Measurements from ENCODE around the gene ERBB2. TPM values are rescaled to one million over a fixed set of nuclear protein-coding genes. Genes with fewer than 3 reads are reported as not detected.
A peak's percentile ranks its signal among the peaks of the same experiment; 100 is the strongest.

Gene ERBB2
- total and polyA plus RNA-seq, 2 of the 13 experiments (the other 11 are each of a cell fraction or from before 2014, with no cell fraction given) = 57.7 to 64.1 TPM

DNA sequence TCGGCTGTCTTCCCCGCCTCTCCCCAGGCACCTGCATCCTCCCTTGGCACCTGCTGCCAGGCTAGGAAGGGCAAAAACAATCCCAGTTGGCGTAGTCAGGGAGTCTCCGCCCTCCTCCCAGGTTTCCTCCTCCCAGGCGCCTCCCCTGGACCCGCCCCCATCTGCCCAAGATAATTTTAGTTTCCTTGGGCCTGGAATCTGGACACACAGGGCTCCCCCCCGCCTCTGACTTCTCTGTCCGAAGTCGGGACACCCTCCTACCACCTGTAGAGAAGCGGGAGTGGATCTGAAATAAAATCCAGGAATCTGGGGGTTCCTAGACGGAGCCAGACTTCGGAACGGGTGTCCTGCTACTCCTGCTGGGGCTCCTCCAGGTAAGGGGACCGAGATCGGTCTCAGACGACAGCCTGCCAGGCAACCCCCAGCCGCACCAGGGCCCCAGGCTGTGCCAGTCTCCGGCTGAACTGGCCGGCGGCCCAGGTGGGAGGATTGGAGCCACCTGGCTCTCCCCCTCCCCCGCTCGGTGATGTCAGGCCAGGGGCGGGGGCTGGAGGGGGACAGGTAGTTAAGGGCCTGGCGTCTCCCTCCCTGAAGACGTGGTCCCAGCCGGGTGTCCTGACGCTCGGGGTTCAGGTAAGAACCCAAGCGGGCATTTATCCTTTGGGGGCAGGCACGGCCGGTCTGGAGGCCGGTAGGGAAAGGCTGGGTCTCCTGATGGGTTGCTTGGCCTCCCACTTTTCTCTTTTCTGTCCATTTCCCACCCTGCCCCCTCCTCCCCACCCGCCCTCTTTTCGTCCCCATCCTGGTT, 38.1 kb downstream of the ERBB2 start, which contains the start of gene GRB7 (continued):
- no peak for TF ChIP-seq MATR3 (CRISPR knock-in tag; IDR thresholded peaks at IDR 0.05)
- TF ChIP-seq TP53 (CRISPR knock-in tag; conservative IDR thresholded peaks at IDR 0.05) = no peak
- TF ChIP-seq ZNF274 (CRISPR knock-in tag; IDR thresholded peaks at IDR 0.05) = peak; percentile 65
- peak; percentile 88; the same call in 1 of the 2 replicates for TF ChIP-seq MTF2 (CRISPR knock-in tag; IDR thresholded peaks at IDR 0.05; ENCODE audit: borderline replicate concordance)
- TF ChIP-seq, protein P1, sequence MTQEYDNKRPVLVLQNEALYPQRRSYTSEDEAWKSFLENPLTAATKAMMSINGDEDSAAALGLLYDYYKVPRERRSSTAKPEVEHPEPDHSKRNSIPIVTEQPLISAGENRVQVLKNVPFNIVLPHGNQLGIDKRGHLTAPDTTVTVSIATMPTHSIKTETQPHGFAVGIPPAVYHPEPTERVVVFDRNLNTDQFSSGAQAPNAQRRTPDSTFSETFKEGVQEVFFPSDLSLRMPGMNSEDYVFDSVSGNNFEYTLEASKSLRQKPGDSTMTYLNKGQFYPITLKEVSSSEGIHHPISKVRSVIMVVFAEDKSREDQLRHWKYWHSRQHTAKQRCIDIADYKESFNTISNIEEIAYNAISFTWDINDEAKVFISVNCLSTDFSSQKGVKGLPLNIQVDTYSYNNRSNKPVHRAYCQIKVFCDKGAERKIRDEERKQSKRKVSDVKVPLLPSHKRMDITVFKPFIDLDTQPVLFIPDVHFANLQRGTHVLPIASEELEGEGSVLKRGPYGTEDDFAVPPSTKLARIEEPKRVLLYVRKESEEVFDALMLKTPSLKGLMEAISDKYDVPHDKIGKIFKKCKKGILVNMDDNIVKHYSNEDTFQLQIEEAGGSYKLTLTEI (CRISPR knock-in tag; conservative IDR thresholded peaks at IDR 0.05) = no peak
- TF ChIP-seq, protein P2, sequence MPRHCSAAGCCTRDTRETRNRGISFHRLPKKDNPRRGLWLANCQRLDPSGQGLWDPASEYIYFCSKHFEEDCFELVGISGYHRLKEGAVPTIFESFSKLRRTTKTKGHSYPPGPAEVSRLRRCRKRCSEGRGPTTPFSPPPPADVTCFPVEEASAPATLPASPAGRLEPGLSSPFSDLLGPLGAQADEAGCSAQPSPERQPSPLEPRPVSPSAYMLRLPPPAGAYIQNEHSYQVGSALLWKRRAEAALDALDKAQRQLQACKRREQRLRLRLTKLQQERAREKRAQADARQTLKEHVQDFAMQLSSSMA (CRISPR knock-in tag; IDR thresholded peaks at IDR 0.05) = peak; percentile 76; the same call in 1 of the 2 replicates
- TF ChIP-seq, protein P3, sequence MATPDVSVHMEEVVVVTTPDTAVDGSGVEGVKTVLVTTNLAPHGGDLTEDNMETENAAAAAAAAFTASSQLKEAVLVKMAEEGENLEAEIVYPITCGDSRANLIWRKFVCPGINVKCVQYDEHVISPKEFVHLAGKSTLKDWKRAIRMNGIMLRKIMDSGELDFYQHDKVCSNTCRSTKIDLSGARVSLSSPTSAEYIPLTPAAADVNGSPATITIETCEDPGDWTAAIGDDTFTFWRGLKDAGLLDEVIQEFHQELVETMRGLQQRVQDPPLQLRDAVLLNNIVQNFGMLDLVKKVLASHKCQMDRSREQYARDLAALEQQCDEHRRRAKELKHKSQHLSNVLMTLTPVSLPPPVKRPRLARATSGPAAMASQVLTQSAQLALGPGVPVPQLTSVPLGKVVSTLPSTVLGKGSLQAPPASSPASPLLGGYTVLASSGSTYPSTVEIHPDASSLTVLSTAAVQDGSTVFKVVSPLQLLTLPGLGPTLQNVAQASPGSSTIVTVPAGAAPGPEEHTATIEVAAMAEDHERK (CRISPR knock-in tag; IDR thresholded peaks at IDR 0.05; ENCODE audit: low read depth) = no peak
- TF ChIP-seq ATF1 (CRISPR knock-in tag; IDR thresholded peaks at IDR 0.05) = peak; percentile 46; the same call in 1 of the 2 replicates
- TF ChIP-seq, protein P4, sequence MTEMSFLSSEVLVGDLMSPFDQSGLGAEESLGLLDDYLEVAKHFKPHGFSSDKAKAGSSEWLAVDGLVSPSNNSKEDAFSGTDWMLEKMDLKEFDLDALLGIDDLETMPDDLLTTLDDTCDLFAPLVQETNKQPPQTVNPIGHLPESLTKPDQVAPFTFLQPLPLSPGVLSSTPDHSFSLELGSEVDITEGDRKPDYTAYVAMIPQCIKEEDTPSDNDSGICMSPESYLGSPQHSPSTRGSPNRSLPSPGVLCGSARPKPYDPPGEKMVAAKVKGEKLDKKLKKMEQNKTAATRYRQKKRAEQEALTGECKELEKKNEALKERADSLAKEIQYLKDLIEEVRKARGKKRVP (CRISPR knock-in tag; IDR thresholded peaks at IDR 0.05) = 0 out of 4 replicates have a peak, but pooled peaks have one; percentile 47 to 52
- TF ChIP-seq ZNF616 (CRISPR knock-in tag; IDR thresholded peaks at IDR 0.05; ENCODE audit: low read depth) = no peak
- TF ChIP-seq TAF15 (IDR thresholded peaks at IDR 0.05; ENCODE audit: low read depth, low read length, poor library complexity, severe bottlenecking) = peak; percentile 36
- TF ChIP-seq, protein P5, sequence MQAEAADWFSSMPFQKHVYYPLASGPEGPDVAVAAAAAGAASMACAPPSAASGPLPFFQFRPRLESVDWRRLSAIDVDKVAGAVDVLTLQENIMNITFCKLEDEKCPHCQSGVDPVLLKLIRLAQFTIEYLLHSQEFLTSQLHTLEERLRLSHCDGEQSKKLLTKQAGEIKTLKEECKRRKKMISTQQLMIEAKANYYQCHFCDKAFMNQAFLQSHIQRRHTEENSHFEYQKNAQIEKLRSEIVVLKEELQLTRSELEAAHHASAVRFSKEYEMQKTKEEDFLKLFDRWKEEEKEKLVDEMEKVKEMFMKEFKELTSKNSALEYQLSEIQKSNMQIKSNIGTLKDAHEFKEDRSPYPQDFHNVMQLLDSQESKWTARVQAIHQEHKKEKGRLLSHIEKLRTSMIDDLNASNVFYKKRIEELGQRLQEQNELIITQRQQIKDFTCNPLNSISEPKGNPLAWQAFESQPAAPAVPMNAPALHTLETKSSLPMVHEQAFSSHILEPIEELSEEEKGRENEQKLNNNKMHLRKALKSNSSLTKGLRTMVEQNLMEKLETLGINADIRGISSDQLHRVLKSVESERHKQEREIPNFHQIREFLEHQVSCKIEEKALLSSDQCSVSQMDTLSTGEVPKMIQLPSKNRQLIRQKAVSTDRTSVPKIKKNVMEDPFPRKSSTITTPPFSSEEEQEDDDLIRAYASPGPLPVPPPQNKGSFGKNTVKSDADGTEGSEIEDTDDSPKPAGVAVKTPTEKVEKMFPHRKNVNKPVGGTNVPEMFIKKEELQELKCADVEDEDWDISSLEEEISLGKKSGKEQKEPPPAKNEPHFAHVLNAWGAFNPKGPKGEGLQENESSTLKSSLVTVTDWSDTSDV (CRISPR knock-in tag; IDR thresholded peaks at IDR 0.05) = no peak
- peak; percentile 38; the same call in 1 of the 2 replicates for TF ChIP-seq RXRB (CRISPR knock-in tag; IDR thresholded peaks at IDR 0.05; ENCODE audit: borderline replicate concordance)
- TF ChIP-seq FOXA1 (IDR thresholded peaks at IDR 0.05) = no peak
- TF ChIP-seq FOXA1 (CRISPR knock-in tag; IDR thresholded peaks at IDR 0.05) = no peak
- TF ChIP-seq, protein P6, sequence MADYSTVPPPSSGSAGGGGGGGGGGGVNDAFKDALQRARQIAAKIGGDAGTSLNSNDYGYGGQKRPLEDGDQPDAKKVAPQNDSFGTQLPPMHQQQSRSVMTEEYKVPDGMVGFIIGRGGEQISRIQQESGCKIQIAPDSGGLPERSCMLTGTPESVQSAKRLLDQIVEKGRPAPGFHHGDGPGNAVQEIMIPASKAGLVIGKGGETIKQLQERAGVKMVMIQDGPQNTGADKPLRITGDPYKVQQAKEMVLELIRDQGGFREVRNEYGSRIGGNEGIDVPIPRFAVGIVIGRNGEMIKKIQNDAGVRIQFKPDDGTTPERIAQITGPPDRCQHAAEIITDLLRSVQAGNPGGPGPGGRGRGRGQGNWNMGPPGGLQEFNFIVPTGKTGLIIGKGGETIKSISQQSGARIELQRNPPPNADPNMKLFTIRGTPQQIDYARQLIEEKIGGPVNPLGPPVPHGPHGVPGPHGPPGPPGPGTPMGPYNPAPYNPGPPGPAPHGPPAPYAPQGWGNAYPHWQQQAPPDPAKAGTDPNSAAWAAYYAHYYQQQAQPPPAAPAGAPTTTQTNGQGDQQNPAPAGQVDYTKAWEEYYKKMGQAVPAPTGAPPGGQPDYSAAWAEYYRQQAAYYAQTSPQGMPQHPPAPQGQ (CRISPR knock-in tag; IDR thresholded peaks at IDR 0.05; ENCODE audit: borderline replicate concordance) = no peak
- peak; percentile 39; the same call in 1 of the 2 replicates for TF ChIP-seq ZNF224 (CRISPR knock-in tag; IDR thresholded peaks at IDR 0.05)
